H1 (cell line): ENCODE results near the gene KLHL29. TPM values are rescaled to one million over a fixed set of nuclear protein-coding genes. Genes with fewer than 3 reads are reported as not detected.

Experiments
- CTCF ChIA-PET: fragments of 300-600 bp; sonication (Branson Sonifier 250); formaldehyde crosslinking; loops from one replicate; lab custom pipeline; 2021; ENCODE audit not compliant: partially characterized antibody; lab: Charles Lee
- POLR2A ChIA-PET: fragments of 300-600 bp; sonication (Branson Sonifier 250); formaldehyde crosslinking; loops from one replicate; lab custom pipeline; 2021; ENCODE audit warnings: inconsistent platforms; ENCODE audit not compliant: partially characterized antibody; lab: Charles Lee
- DNase-seq, 2 experiments: peaks; one replicate each; pipeline versions ENCODE4 v3.0.0 to v3.0.0-alpha.2; 2010 to 2022; ENCODE audit warnings: low spot score in 2 of 2, low read depth in 1 of 2, mixed read lengths in 1 of 2
- FAIRE-seq: peaks from 2 replicates; lab custom pipeline; 2011; peaks lifted over from hg19 to GRCh38; lab: Jason Lieb, UNC
- H2AFZ ChIP-seq: 2 replicates; pipeline ENCODE4 v1.8.1; 2012; ENCODE audit warnings: low read length, inconsistent platforms
- H2AK5ac ChIP-seq: 2 replicates; pipeline ENCODE4 v1.6.1; 2013; ENCODE audit warnings: low read depth, low read length
- H2BK120ac ChIP-seq: replicated peaks from 2 replicates; pipeline ENCODE3; 2013; ENCODE audit warnings: low read depth, low read length, inconsistent platforms
- H2BK12ac ChIP-seq: 2 replicates; pipeline ENCODE4 v1.6.1; 2013; ENCODE audit warnings: low read depth, low read length
- H2BK15ac ChIP-seq: 2 replicates; pipeline ENCODE4 v1.6.1; 2013; ENCODE audit warnings: low read length
- H2BK20ac ChIP-seq: 2 replicates; pipeline ENCODE4 v1.6.1; 2013; ENCODE audit warnings: low read length
- H2BK5ac ChIP-seq: 2 replicates; pipeline ENCODE4 v1.6.1; 2013; ENCODE audit warnings: low read depth, low read length
- H3K14ac ChIP-seq: 2 replicates; pipeline ENCODE4 v1.6.1; 2013; ENCODE audit warnings: inconsistent platforms; ENCODE audit not compliant: insufficient read length
- H3K18ac ChIP-seq: 2 replicates; pipeline ENCODE4 v1.6.1; 2013; ENCODE audit warnings: low read length; ENCODE audit errors: extremely low read depth
- H3K23ac ChIP-seq: 2 replicates; pipeline ENCODE4 v1.6.1; 2013; ENCODE audit warnings: inconsistent platforms; ENCODE audit not compliant: insufficient read length
- H3K23me2 ChIP-seq: 2 replicates; pipeline ENCODE4 v1.6.1; 2013; ENCODE audit warnings: low read depth, low read length
- H3K27ac ChIP-seq: 2 replicates; pipeline ENCODE4 v1.6.1; 2011; ENCODE audit warnings: low read depth, low read length, inconsistent platforms
- H3K27me3 ChIP-seq, 4 experiments: replicated peaks in 1 of 4; 1 replicate in 1 of 4; 2 replicates in 3 of 4; pipeline versions ENCODE4 v1.6.1 to v1.8.1; 2011 to 2013; ENCODE audit warnings: low read length in 3 of 4, mild to moderate bottlenecking in 3 of 4, inconsistent platforms in 2 of 4, mixed read lengths in 2 of 4, moderate library complexity in 1 of 4; ENCODE audit not compliant: control insufficient read depth in 3 of 4, insufficient read depth in 3 of 4; ENCODE audit errors: extremely low read depth in 1 of 4
- H3K36me3 ChIP-seq, 4 experiments: 2 replicates each; pipeline versions ENCODE4 v1.6.1 to v1.8.1; 2011 to 2013; ENCODE audit warnings: mild to moderate bottlenecking in 4 of 4, low read length in 3 of 4, moderate library complexity in 2 of 4, control low read depth in 1 of 4, inconsistent platforms in 1 of 4; ENCODE audit not compliant: insufficient read depth in 4 of 4, control insufficient read depth in 2 of 4
- H3K4ac ChIP-seq: replicated peaks from 2 replicates; pipeline ENCODE3; 2013; ENCODE audit warnings: low read length, low read depth, mixed read lengths, inconsistent platforms; ENCODE audit not compliant: insufficient read length
- H3K4me1 ChIP-seq, 4 experiments: replicated peaks in 1 of 4; 1 replicate in 1 of 4; 2 replicates in 3 of 4; pipeline versions ENCODE4 v1.6.1 to v1.8.1; 2011 to 2013; ENCODE audit warnings: low read length in 3 of 4, inconsistent platforms in 2 of 4, mixed read lengths in 1 of 4; ENCODE audit not compliant: insufficient read depth in 4 of 4, control insufficient read depth in 3 of 4
- H3K4me2 ChIP-seq, 2 experiments: 2 replicates each; pipeline versions ENCODE4 v1.6.1 to v1.8.1; 2011 to 2013; ENCODE audit warnings: low read depth in 2 of 2, low read length in 2 of 2, control low read depth in 1 of 2, inconsistent platforms in 1 of 2, mild to moderate bottlenecking in 1 of 2; ENCODE audit not compliant: insufficient read depth in 1 of 2
- H3K4me3 ChIP-seq, 4 experiments: fragments of 200-600, 300-600 bp in 1 of 4; sonication (generic), shearing (Covaris generic), sonication (Bioruptor Twin) in 1 of 4; 2 replicates each; pipeline versions ENCODE4 v1.5.1 to v1.8.1; 2011 to 2016; ENCODE audit warnings: low read length in 4 of 4, low read depth in 3 of 4, control low read depth in 2 of 4, inconsistent platforms in 2 of 4, mild to moderate bottlenecking in 2 of 4, mixed read lengths in 1 of 4, moderate library complexity in 1 of 4; ENCODE audit not compliant: insufficient read depth in 2 of 4; ENCODE audit errors: extremely low read depth in 1 of 4
- H3K56ac ChIP-seq: replicated peaks from 2 replicates; pipeline ENCODE3; 2013; ENCODE audit warnings: low read depth, mild to moderate bottlenecking, mixed read lengths, low read length, inconsistent platforms; ENCODE audit not compliant: insufficient read length
- H3K79me1 ChIP-seq: 2 replicates; pipeline ENCODE4 v1.6.1; 2013; ENCODE audit warnings: low read depth, low read length, control low read depth
- H3K79me2 ChIP-seq, 2 experiments: 2 replicates each; pipeline versions ENCODE4 v1.6.1 to v1.8.1; 2012 to 2013; ENCODE audit warnings: low read length in 2 of 2, mild to moderate bottlenecking in 2 of 2, inconsistent platforms in 1 of 2; ENCODE audit not compliant: insufficient read depth in 2 of 2, control insufficient read depth in 1 of 2
- H3K9ac ChIP-seq, 4 experiments: replicated peaks in 1 of 4; 1 replicate in 1 of 4; 2 replicates in 3 of 4; pipeline versions ENCODE4 v1.6.1 to v1.8.1; 2011 to 2013; ENCODE audit warnings: low read depth in 3 of 4, low read length in 3 of 4, control low read depth in 2 of 4, mild to moderate bottlenecking in 2 of 4, moderate library complexity in 2 of 4, inconsistent platforms in 1 of 4; ENCODE audit errors: extremely low read depth in 1 of 4
- H3K9me3 ChIP-seq, 2 experiments: 2 replicates each; pipeline versions ENCODE4 v1.6.1 to v1.8.1; 2012 to 2013; ENCODE audit warnings: mild to moderate bottlenecking in 2 of 2, moderate library complexity in 2 of 2, control low read depth in 1 of 2, inconsistent platforms in 1 of 2, low read depth in 1 of 2, low read length in 1 of 2, mixed read lengths in 1 of 2; ENCODE audit not compliant: insufficient read depth in 2 of 2
- H4K20me1 ChIP-seq, 2 experiments: replicated peaks in 1 of 2; 2 replicates each; pipeline versions ENCODE3 to v1.8.1; 2011 to 2013; ENCODE audit warnings: inconsistent platforms in 2 of 2, low read length in 2 of 2, mild to moderate bottlenecking in 1 of 2; ENCODE audit not compliant: insufficient read depth in 2 of 2, control insufficient read depth in 1 of 2
- H4K5ac ChIP-seq: 2 replicates; pipeline ENCODE4 v1.6.1; 2013; ENCODE audit warnings: low read length, low read depth, mixed read lengths, inconsistent platforms; ENCODE audit not compliant: insufficient read length
- H4K8ac ChIP-seq: 2 replicates; pipeline ENCODE4 v1.8.0; 2013; ENCODE audit warnings: mild to moderate bottlenecking, moderate library complexity, low read length, inconsistent platforms; ENCODE audit not compliant: insufficient read depth; ENCODE audit errors: extremely low read depth
- H4K91ac ChIP-seq: replicated peaks from 2 replicates; pipeline ENCODE3; 2013; ENCODE audit warnings: low read length, mixed read lengths, inconsistent platforms; ENCODE audit not compliant: insufficient read length
- ASH2L ChIP-seq: fragments of 200-600, 300-600 bp; sonication (generic); IDR thresholded peaks from one replicate; pipeline ENCODE4 v1.7.1; 2017; ENCODE audit warnings: low read length
- BCL11A ChIP-seq, 2 experiments: IDR thresholded peaks; one replicate each; pipeline ENCODE4 v1.6.1; 2011; ENCODE audit warnings: low read depth in 2 of 2, low read length in 2 of 2, mild to moderate bottlenecking in 2 of 2
- BRCA1 ChIP-seq: IDR thresholded peaks from 2 replicates; pipeline ENCODE4 v1.6.1; 2012; ENCODE audit warnings: low read depth, low read length, improper control_type of control experiment
- CHD1 ChIP-seq: IDR thresholded peaks from 2 replicates; pipeline ENCODE4 v1.6.1; 2012; ENCODE audit warnings: low read depth, low read length, improper control_type of control experiment
- CTBP2 ChIP-seq: IDR thresholded peaks from 2 replicates; pipeline ENCODE4 v1.7.0; 2011; ENCODE audit warnings: borderline replicate concordance, mild to moderate bottlenecking, moderate library complexity, mixed read lengths, low read length; ENCODE audit not compliant: insufficient read depth, insufficient read length
- HDAC2 ChIP-seq, 2 experiments: fragments of 300-600 bp in 1 of 2; sonication (generic) in 1 of 2; IDR thresholded peaks; 2 replicates each; pipeline ENCODE4 v1.6.1; 2011 to 2012; ENCODE audit warnings: low read depth in 2 of 2, low read length in 2 of 2, mild to moderate bottlenecking in 2 of 2, moderate library complexity in 2 of 2, borderline replicate concordance in 1 of 2, inconsistent platforms in 1 of 2
- KDM4A ChIP-seq: IDR thresholded peaks from one replicate; pipeline ENCODE4 v1.7.1; 2012; ENCODE audit warnings: low read depth, mild to moderate bottlenecking, moderate library complexity, low read length, inconsistent platforms; ENCODE audit not compliant: severe bottlenecking
- POLR2A ChIP-seq, 2 experiments: IDR thresholded peaks; 1 replicate in 1 of 2; 2 replicates in 1 of 2; pipeline ENCODE4 v1.6.1; 2011; ENCODE audit warnings: low read depth in 2 of 2, low read length in 2 of 2, mild to moderate bottlenecking in 2 of 2; ENCODE audit errors: control extremely low read depth in 1 of 2
- POLR2AphosphoS5 ChIP-seq: IDR thresholded peaks from 2 replicates; pipeline ENCODE4 v1.6.1; 2011; ENCODE audit warnings: low read depth, low read length
- SP2 ChIP-seq: IDR thresholded peaks from 2 replicates; pipeline ENCODE4 v1.6.1; 2012; ENCODE audit warnings: mild to moderate bottlenecking, low read length, inconsistent platforms
- TAF7 ChIP-seq: optimal IDR thresholded peaks from 2 replicates; pipeline ENCODE3; 2011; ENCODE audit warnings: low read depth, mild to moderate bottlenecking, inconsistent platforms, low read length, moderate library complexity, borderline replicate concordance
- ZNF274 ChIP-seq: IDR thresholded peaks from 2 replicates; pipeline ENCODE4 v1.7.0; 2012; ENCODE audit warnings: low read length, borderline replicate concordance; ENCODE audit errors: extremely low read depth
- WGBS, 2 experiments: shearing (Covaris generic) in 1 of 2; methylation state at CpG; one replicate each; pipeline versions ENCODE4 v1.1.6 to v1.1.7; 2013 to 2015; ENCODE audit warnings: low lambda C conversion rate in 2 of 2, mixed read lengths in 2 of 2, inconsistent platforms in 1 of 2, low coverage in 1 of 2, missing lambda C conversion rate in 1 of 2; ENCODE audit not compliant: insufficient replicate concordance in 2 of 2, insufficient coverage in 1 of 2, insufficient read length in 1 of 2; ENCODE audit errors: extremely low coverage in 1 of 2, missing lambda C conversion rate in 1 of 2; 5-methylcytosine and 5-hydroxymethylcytosine counted together
- polyA plus RNA-seq, 7 experiments: library from polyadenylated mRNA; depleted of rRNA in 3 of 7; stranded (reverse) in 5 of 7; unstranded in 2 of 7; fragments of >200 nt in 5 of 7; fragments of 200-250 nt in 2 of 7; gene quantifications; 1 replicate in 5 of 7; 2 replicates in 1 of 7; 4 replicates in 1 of 7; pipeline versions ENCODE4 v1.2.1 to v1.2.3, GENCODE V29; 2011 to 2013; ENCODE audit warnings: missing spikeins in 2 of 7, mixed read lengths in 2 of 7
- total RNA-seq: library from RNA; stranded (reverse); fragmentation: NEBNext Ultra II Directional; extraction: Animal tissue kit (Norgen Biotek cat#: 25700); gene quantifications from 2 replicates; pipeline ENCODE4 v1.2.1, GENCODE V29; 2021

KLHL29 gene
- total and polyA plus RNA-seq, 2 of the 8 experiments (the other 6 are each of a cell fraction or from before 2014, with no cell fraction given) = 1.1 to 4.7 TPM

DNA sequence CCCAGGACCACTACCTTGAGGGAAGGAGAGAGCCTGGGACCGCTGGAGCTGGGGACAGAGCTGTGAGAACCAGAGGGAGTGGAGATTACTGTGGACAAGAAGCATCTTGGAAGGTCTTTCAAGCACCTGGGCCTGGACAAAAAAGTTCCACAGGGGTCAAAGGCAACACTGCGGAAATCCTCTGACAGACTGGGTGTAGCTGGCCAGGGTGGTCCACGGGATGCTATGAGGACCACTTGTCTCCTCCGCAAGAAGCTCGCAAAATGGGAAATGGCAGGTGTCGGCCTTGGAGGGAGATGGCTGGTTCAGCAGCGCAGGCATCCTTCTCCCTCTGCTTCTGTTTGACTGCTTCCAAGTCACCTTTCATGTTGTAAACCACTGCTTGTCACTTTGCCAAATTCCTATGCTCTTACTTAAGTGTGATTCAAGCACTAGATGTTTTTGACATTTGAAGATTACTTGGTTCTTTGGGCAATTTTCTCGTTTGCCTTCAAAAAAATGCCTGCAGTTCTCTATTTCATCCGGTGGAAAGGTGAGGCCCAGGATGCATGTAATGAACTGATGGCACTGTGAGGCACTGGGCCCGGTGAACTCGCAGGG lies 27.7 kb downstream of the KLHL29 start:
- no peak for DNase-seq
- no peak overlapping the region for H3K4me2 ChIP-seq
- WGBS, 2 experiments = 82% methylated on average over 11 of the region's 11 CpGs; no CpG with 5 or more reads in 1 of the 2 experiments

More for the DNA sequence above, 27.7 kb downstream of the KLHL29 start:
- Histone ChIP-seq H4K5ac (no peak overlapping the region), H3K9me3 (no peaks in the 10 kb centered on the region), H2BK5ac (no peak overlapping the region), H3K4me1 (no peaks in the 10 kb centered on the region), H2BK120ac (no peak overlapping the region), H3K79me1 (no peaks in the 10 kb centered on the region), H2AK5ac (no peak overlapping the region), H3K14ac (no peak overlapping the region), H3K36me3 (no peaks in the 10 kb centered on the region), H3K27me3 (no peaks in the 10 kb centered on the region), H2BK15ac (no peak overlapping the region), H3K18ac (no peak overlapping the region), H3K56ac (no peak overlapping the region), H2BK20ac (no peak overlapping the region), H2AFZ (no peak overlapping the region), H2BK12ac (no peak overlapping the region), H3K27ac (no peak overlapping the region), H4K91ac (no peak overlapping the region), H3K4ac (no peak overlapping the region), H3K9ac (no peak overlapping the region), H3K23me2 (peaks cover 2% of the 10 kb centered on the region; the same call in 1 of the 2 replicates), H4K8ac (no peak overlapping the region; the same call in 1 of the 2 replicates), H3K4me3 (no peak overlapping the region), H4K20me1 (no peaks in the 10 kb centered on the region), H3K79me2 (no peaks in the 10 kb centered on the region), H3K23ac (no peak overlapping the region)
- ChIA-PET POLR2A (interaction anchor here (1.5 kb wide), 1 partner anchor 11 kb away, joined by 4 read pairs; no protein-coding TSS in a partner anchor), CTCF (interaction anchor here (0.9 to 2.7 kb wide), 4 partner anchors 8 to 100 kb away, joined by 3 to 10 read pairs (median 3); no protein-coding TSS in a partner anchor)
- TF ChIP-seq ASH2L (no peak), BCL11A (IDR thresholded peaks at IDR 0.05; ENCODE audit: low read depth in 2 of 2, low read length in 2 of 2) (no peak), BRCA1 (no peak), SP2 (no peak), POLR2AphosphoS5 (no peak), CTBP2 (no peak), KDM4A (no peak), HDAC2 (IDR thresholded peaks at IDR 0.05; ENCODE audit: borderline replicate concordance in 1 of 2, low read depth in 2 of 2, low read length in 2 of 2) (no peak), TAF7 (no peak), CHD1 (no peak), POLR2A (IDR thresholded peaks at IDR 0.05; ENCODE audit: control extremely low read depth in 1 of 2, low read depth in 2 of 2, low read length in 2 of 2) (no peak), ZNF274 (no peak)
- no peak for FAIRE-seq
